ENCODE results near the gene ZNF280A.

- TF ChIP-seq POLR2AphosphoS5 (IDR thresholded peaks at IDR 0.05; ENCODE audit: borderline replicate concordance, low read depth, low read length): no peak
- TF ChIP-seq EZH2 (IDR thresholded peaks at IDR 0.05): no peak
Measured at GRCh38 chr22:22556578-22556977, 36.5 kb upstream of the ZNF280A start.

Measured in SK-N-MC (cell line).